HG02970 (cell line): ENCODE results near the gene MALL.
"Not testable (repeated sequence)": the region's sequence is repeated elsewhere in the genome, so short reads cannot be mapped to it uniquely, and the experiment has no call there.

ENCODE experiments used
- ATAC-seq: cut with Tn5 transposase; IDR thresholded peaks from one replicate; pipeline ENCODE4 v1.9.1; 2021; ENCODE audit warnings: mild to moderate bottlenecking, moderate library complexity, moderate number of reproducible peaks; ENCODE audit not compliant: unreplicated experiment, low FRiP score

The MALL gene

GRCh38 chr2:110099471-110100225 lies 16.0 kb downstream of the MALL start:
- ATAC-seq: no peak

GRCh38 chr2:110099038-110099425 lies 16.6 kb downstream of the MALL start:
- ATAC-seq: no peak

GRCh38 chr2:110097506-110098220 lies 18.0 kb downstream of the MALL start:
- no peak for ATAC-seq

GRCh38 chr2:110095994-110096633 lies 19.5 kb downstream of the MALL start:
- no peak for ATAC-seq

GRCh38 chr2:110094884-110095534 lies 20.6 kb downstream of the MALL start:
- not testable (repeated sequence) for ATAC-seq

- not testable (repeated sequence) for ATAC-seq
These were observed 21.7 kb downstream of the MALL start for GRCh38 chr2:110093924-110094323.

- not testable (repeated sequence) for ATAC-seq
These were observed 25.5 kb downstream of the MALL start for GRCh38 chr2:110090164-110090563.

- ATAC-seq: not testable (repeated sequence)
These were observed 31.9 kb downstream of the MALL start for GRCh38 chr2:110083757-110084156.

- not testable (repeated sequence) for ATAC-seq
These were observed 32.5 kb downstream of the MALL start for GRCh38 chr2:110083162-110083561.

GRCh38 chr2:110078104-110078503 lies 37.5 kb downstream of the MALL start:
- ATAC-seq: not testable (repeated sequence)

GRCh38 chr2:110075896-110076295 lies 39.7 kb downstream of the MALL start:
- not testable (repeated sequence) for ATAC-seq

GRCh38 chr2:110069869-110070268 lies 45.8 kb downstream of the MALL start:
- not testable (repeated sequence) for ATAC-seq

GRCh38 chr2:110068153-110068552 lies 47.5 kb downstream of the MALL start:
- ATAC-seq: not testable (repeated sequence)

- not testable (repeated sequence) for ATAC-seq
These were observed 53.3 kb downstream of the MALL start for GRCh38 chr2:110062332-110062731.

GRCh38 chr2:110060550-110060949 lies 55.1 kb downstream of the MALL start:
- not testable (repeated sequence) for ATAC-seq

GRCh38 chr2:110059694-110060358 lies 55.8 kb downstream of the MALL start:
- ATAC-seq: not testable (repeated sequence)

- ATAC-seq: not testable (repeated sequence)
These were observed 56.5 kb downstream of the MALL start for GRCh38 chr2:110059009-110059693.

- not testable (repeated sequence) for ATAC-seq
These were observed 57.6 kb downstream of the MALL start for GRCh38 chr2:110058034-110058433.

- ATAC-seq: not testable (repeated sequence)
These were observed 59.7 kb downstream of the MALL start for GRCh38 chr2:110055819-110056408.
